Activated naive CD4-positive, alpha-beta T cell treated with Interleukin-2 at 50 U/mL for 16 hours (primary cell): ENCODE data around the gene FARSB.

ENCODE experiments used
- DNase-seq: peaks from one replicate; pipeline ENCODE4 v3.0.0-alpha.2; 2020

The FARSB gene

GRCh38 chr2:222656526-222657446 is 894 bp upstream of the FARSB start:
- no peak for DNase-seq

GRCh38 chr2:222653280-222653679 is 2.6 kb downstream of the FARSB start:
- no peak for DNase-seq

GRCh38 chr2:222652491-222653255 is 3.2 kb downstream of the FARSB start:
- DNase-seq, result no peak

GRCh38 chr2:222651718-222652418 is 4.0 kb downstream of the FARSB start:
- DNase-seq, result no peak

- no peak for DNase-seq
These were observed 6.1 kb downstream of the FARSB start for GRCh38 chr2:222649801-222650200.

- no peak for DNase-seq
These were observed 9.9 kb downstream of the FARSB start for GRCh38 chr2:222646008-222646407.

- DNase-seq, result no peak
These were observed 12.8 kb downstream of the FARSB start for GRCh38 chr2:222643134-222643533.

GRCh38 chr2:222641336-222641735 is 14.6 kb downstream of the FARSB start:
- DNase-seq, result no peak

- no peak for DNase-seq
These were observed 18.8 kb downstream of the FARSB start for GRCh38 chr2:222637067-222637466.

- DNase-seq, result no peak
These were observed 20.6 kb downstream of the FARSB start for GRCh38 chr2:222635295-222635694.

GRCh38 chr2:222627764-222628163 is 28.1 kb downstream of the FARSB start:
- DNase-seq, result no peak

- DNase-seq, result no peak
These were observed 32.1 kb downstream of the FARSB start for GRCh38 chr2:222623756-222624309.

GRCh38 chr2:222622910-222623309 is 33.0 kb downstream of the FARSB start:
- DNase-seq, result no peak

GRCh38 chr2:222621893-222622292 is 34.0 kb downstream of the FARSB start:
- no peak for DNase-seq

GRCh38 chr2:222615320-222615719 is 40.6 kb downstream of the FARSB start:
- no peak for DNase-seq

- no peak for DNase-seq
These were observed 42.1 kb downstream of the FARSB start for GRCh38 chr2:222613715-222614331.

GRCh38 chr2:222611684-222612083 is 44.2 kb downstream of the FARSB start:
- no peak for DNase-seq

- DNase-seq, result no peak
These were observed 45.1 kb downstream of the FARSB start for GRCh38 chr2:222610746-222611145.

GRCh38 chr2:222609381-222609780 is 46.5 kb downstream of the FARSB start:
- DNase-seq, result no peak

GRCh38 chr2:222608081-222608480 is 47.8 kb downstream of the FARSB start:
- no peak for DNase-seq

- DNase-seq, result no peak
These were observed 49.6 kb downstream of the FARSB start for GRCh38 chr2:222606306-222606705.

GRCh38 chr2:222604749-222605515 is 51.0 kb downstream of the FARSB start:
- no peak for DNase-seq
